Medulla oblongata (tissue), 1 donor: ENCODE data around the gene RELCH.
"Not testable (repeated sequence)": the region's sequence is repeated elsewhere in the genome, so short reads cannot be mapped to it uniquely, and the experiment has no call there.

Experiments
- DNase-seq: peaks from one replicate; pipeline ENCODE4 v3.0.0-alpha.2; 2015; ENCODE audit errors: extremely low spot score

Gene RELCH, protein sequence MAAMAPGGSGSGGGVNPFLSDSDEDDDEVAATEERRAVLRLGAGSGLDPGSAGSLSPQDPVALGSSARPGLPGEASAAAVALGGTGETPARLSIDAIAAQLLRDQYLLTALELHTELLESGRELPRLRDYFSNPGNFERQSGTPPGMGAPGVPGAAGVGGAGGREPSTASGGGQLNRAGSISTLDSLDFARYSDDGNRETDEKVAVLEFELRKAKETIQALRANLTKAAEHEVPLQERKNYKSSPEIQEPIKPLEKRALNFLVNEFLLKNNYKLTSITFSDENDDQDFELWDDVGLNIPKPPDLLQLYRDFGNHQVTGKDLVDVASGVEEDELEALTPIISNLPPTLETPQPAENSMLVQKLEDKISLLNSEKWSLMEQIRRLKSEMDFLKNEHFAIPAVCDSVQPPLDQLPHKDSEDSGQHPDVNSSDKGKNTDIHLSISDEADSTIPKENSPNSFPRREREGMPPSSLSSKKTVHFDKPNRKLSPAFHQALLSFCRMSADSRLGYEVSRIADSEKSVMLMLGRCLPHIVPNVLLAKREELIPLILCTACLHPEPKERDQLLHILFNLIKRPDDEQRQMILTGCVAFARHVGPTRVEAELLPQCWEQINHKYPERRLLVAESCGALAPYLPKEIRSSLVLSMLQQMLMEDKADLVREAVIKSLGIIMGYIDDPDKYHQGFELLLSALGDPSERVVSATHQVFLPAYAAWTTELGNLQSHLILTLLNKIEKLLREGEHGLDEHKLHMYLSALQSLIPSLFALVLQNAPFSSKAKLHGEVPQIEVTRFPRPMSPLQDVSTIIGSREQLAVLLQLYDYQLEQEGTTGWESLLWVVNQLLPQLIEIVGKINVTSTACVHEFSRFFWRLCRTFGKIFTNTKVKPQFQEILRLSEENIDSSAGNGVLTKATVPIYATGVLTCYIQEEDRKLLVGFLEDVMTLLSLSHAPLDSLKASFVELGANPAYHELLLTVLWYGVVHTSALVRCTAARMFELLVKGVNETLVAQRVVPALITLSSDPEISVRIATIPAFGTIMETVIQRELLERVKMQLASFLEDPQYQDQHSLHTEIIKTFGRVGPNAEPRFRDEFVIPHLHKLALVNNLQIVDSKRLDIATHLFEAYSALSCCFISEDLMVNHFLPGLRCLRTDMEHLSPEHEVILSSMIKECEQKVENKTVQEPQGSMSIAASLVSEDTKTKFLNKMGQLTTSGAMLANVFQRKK

DNA sequence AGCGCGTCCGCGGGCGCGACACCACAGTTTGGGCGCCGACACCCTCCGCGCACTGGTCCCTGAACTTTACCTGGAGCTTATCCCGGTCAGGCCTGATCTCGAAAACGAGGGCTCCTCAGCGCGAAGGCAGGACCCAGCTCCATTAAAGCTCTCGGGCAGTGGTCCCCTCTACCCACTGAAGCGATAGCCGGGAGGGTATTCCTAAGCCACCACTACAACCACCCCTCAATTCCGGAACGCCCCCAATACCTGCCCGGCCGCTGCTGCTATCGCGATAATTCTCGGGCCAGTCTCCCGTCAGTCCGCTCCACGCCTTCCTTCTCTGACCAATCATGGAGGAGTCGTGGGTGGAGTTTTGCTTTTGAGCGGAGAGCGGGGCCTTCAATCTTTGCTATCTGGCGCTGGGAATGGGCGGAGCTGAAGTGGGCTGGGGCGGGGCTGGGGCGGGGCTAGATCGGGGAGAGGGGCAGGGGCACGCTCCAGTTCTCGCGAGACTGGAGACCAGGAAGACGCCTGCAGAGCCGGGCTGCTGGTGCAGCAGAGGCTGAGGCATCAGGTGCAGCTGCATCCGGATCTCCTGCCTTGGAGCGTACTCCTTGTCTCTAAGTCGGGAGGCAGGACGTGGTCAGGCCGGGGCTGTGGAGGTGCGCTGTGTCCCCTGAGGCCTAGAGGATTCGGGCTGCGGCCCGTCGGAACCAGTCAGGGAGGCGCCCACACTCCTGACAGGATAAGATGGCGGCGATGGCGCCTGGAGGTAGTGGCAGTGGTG, at the start of gene RELCH, which contains the start of gene PIGN:
Gene RELCH, plus strand, starts transcription at position 482 of the 769 bp plus-strand sequence. Its CDS starts 251 bp downstream, at position 733.
Gene PIGN, minus strand, starts transcription at position 283 of the 769 bp plus-strand sequence. CDS start 25,703 bp downstream, outside the sequence.
- DNase-seq: peak; percentile 100

DNA sequence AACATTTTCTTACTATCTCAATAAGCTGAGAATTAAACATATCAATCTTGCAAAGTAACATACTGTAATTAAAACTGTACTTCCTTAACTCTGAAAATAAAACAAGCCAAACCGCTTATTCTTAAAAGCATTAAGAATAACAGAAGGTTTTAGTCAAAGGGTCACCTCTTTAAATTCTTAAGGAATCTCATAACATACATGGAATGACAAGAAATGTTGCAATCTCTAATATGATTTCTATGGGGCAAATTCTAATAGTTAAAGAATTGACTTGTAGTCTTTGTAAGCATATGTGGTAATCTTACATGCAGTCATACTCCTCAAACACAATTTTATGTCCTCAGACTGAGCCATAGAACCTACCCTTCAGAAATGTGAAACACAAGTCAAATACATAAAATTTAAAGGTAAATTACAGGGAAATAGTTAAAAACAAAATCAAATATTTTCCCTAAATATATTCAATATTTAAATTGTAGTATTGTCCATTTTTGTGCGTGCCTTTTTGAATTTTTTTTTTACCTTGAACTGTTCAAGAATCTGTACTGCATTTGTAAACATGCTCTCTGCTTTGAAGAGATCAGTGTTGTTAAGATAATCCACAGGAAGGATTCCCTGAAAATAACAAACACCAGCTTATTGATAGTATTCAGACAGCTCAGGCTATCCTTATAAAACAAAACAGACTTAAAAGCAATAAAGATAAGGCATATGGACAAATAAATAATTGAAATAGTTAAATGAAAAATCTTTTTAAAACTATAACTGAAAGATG, 48.4 kb upstream of the RELCH start:
- DNase-seq: no peak

DNA sequence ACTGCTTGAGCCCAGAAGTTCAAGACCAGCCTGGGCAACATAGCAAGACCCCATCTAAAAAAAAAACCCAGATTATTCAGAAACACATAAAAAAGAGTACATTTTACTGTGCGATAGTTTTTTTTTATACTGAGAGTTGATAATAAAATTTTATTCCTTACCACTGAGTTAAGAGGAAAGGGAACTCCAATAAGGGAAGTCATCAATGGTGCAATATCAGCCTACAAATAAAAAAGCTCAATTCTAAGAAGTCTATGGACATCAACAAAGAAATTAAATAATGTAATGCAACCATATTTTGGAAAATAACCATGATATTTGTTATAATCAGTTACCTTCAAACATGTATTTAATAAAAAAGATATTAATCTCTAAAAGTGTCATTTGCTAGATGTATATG, 46.8 kb upstream of the RELCH start:
- DNase-seq: no peak

DNA sequence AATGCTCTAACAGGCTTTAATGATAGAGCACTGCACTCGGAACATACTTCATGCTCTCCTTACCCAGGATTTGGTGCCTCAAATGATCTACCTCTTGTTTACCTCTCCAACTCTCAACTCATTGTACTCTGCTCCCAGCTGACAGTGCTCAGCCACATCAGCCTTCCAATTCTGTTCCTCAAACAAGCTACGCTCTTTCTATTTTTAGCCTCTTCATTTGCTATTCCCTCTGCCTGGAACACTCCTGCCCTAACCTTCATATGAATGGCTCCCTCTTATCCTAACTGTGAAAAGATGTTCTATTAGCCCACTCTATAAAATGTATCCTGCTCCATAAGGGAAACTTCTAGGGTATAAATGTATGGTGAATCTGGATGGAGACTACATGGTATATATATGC, 42.7 kb upstream of the RELCH start:
- DNase-seq: no peak

DNA sequence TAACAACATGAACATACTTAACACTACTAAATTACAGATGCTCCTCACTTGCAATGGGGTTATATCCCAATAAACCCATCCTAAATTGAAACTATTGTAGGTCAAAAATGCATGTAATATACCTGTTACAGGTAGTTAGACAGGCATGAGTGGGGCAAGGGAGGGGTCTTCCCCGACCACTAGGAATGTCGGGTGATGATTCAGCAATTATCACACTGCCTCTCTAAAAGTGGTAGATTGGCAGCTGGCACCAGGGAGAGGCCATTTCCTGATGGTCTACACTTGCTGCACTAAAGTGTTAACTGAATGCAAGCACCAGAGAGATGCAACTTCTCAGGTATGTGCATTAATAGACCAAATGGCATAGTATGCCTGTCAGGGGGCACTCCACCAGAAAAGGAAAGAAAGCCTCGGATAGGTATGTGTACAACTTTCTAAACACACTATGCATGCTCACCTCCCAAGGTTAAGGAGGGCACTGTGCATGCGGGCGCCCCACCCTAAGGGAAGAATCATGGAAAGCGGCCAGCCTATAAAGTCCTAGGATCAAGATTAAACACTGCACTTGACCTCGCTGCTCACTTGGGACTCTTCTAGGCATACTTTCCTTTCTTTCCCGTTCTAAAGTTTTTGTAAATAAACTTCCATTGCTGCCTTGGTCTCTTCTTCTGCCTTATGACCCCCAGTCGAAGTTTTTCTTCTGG, 35.8 kb upstream of the RELCH start:
- DNase-seq: no peak

DNA sequence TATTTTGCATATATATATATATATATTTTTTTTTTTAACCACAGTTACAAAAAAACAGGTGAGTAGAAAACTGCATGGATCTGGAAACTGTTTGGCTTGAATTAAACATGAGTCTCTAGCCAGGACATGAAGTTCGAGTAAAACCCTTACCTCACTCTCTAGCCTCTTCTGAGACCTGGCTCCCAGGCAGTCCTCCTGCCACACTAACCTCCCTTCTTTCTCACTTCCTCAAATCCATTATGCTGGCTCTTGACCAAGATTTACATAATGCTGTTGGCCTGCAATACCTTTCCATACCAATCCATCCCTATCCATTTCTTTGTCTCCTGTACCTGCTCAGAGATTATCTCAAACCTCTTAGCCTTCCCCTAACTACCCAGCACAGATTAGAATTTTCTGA, 34.2 kb upstream of the RELCH start:
- DNase-seq: no peak

DNA sequence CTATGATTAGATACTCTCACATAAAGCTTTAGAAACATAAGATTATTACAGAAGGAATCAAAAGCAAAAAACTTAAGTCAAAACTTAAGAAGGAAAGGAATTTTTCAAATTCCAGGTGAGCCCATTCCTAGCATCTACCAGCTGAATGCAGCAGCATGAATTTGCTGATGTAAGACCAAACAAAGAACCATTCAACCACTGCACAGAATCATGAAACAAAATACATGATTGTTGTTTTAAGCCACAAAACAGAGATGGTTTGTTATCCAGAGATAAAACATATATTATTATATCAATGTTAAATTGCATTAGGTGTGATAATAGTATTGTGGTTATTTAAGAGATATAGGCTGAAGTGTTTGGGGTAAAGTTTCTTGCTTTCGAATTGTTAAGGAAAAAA, 29.2 kb upstream of the RELCH start:
- DNase-seq: peak; percentile 51

DNA sequence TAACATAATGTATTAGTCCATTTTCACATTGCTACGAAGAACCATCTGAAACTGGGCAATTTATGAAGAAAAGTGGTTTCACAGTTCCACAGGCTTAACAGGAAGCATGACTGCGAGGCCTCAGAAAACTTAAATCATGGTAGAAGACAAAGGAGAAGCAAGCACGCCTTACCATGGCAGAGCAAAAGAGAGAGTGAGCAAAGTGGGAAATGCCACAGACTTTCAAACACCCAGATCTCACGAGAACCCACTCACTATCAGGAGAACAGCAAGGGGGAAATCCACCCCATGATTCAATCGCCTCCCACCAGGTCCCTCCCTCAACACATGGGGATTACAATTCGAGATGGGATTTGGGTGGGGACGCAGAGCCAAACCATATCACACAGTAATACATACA, 22.7 kb upstream of the RELCH start:
- no peak for DNase-seq

DNA sequence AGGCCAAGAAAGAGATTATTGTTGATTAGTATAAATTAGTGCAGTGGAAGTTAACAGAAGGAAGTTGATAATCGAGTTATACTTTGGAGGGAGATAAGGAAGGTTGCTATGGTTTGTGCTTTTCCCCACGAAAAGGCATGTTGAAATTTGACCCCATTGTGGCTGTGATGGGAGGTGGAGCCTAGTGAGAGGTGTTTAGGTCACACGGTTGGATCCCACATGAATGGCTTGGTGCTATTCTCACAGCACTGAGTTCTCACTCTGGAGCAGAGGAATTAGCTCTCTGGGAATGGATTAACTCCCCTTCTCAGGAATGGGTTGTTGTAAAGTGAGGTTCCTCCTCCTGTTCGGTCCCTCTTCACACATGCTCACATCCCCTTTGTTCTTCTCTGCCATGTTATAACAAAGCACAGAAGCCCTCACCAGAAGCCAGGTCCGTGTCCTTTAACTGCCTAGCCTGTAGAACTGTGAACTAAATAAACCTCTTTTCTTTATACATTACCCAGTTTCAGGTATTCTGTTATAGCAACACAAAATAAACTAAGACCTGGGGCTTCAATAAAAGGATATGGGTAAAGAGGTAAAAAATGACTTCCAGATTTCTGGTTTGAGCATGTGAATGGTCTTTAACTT, 22.1 kb upstream of the RELCH start:
- no peak for DNase-seq

DNA sequence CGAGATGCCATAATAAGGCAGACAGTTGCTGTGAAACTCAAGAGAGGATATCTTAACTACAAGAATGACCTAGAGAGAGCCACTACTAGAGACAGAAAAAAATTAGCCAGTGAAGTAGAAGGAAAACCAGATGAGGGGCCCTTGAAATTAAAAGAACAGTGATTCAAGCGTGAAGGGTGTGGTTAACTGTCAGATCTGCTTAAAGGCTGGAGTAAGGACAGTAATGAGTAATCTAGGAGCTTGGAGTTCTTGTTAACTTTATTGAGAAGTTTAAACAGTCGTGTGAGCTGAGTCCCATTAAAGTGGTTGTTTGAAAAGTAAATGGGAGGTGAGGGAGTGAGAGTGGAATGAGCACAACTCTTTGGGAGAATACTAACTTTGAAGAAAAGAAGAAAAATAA, 21.5 kb upstream of the RELCH start:
- no peak for DNase-seq

DNA sequence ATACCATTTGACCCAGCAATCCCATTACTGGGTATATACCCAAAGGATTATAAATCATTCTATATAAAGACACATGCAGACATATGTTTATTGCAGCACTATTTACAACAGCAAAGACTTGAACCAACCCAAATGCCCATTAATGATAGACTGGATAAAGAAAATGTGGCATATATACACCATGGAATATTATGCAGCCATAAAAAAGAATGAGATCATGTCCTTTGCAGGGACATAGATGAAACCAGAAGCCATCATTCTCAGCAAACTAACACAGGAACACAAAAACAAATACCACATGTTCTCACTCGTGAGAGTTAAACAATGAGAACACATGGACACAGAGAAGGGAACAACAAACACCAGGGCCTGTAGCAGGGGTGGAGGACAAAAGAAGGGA, 20.5 kb upstream of the RELCH start:
- not testable (repeated sequence) for DNase-seq

DNA sequence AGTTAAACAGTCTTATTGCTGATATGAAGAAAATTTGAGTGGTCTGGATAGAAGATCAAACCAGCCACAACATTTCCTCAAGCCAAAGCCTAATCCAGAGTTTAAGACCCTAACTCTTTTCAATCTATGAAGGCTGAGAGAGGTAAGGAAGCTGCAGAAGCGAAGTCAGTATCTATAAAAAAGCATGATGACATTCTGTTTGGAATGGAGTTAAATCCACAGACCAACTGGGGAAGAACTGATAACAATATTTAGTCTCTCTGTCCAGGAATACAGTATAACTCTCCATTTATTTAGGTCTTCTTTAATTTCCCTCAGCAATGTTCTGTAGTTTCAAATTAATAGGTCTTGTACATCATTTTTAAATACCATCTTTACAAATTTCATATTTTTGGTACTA, 16.2 kb upstream of the RELCH start:
- no peak for DNase-seq

DNA sequence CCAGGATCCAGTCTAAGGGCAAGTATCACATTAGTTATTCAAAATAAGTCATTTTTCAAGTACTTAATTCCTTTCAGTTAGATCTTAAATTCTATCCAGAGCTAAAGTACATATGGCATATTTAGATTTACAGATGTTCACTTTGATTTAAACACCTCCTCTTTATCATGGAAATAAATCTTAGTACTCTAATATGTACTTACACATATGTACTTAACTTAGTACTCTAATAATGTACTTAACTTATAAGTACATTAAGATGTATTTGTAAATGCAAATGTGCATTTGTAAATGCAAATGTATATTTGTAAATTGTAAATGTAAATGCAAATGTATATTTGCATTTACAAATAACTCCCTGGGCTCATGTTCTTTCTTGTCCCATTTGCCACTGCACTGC, 14.8 kb upstream of the RELCH start:
- DNase-seq: no peak

DNA sequence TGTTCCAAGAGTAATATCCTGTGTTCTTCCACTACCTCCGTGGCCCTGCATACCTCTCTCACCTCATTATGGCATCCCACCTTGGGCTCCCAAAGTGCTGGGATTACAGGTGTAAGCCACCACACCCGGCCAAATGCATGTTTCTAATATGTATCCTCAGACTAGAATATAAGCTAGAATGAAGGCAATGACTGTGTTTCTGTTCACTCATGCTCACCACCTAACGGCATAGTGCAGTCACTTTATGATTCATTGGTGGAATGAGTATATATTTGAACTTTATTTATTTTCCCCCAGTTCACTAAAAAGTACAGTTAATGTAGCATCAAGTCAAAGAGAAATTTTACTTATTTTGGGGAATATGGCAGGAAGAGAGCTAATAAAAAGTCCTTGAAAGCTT, 11.5 kb upstream of the RELCH start:
- no peak for DNase-seq

DNA sequence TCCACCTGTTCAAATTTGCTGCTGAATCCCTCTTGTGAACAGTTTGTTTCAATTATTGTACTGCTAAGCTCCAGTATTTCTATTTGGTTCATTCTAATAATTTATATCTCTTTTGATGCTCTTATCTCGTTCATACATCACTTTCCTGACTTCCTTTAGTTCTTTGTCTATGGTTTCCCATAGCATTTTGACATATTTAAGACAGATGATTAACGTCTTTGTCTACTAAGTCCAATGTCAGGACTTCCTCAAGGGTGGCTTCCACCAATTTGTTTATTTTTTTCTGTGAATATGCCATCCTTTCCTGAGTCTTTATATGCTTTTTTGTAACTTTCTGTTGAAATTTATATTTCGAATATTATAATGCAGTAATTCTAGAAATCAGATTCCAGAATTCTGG, 9.8 kb upstream of the RELCH start:
- DNase-seq: no peak

DNA sequence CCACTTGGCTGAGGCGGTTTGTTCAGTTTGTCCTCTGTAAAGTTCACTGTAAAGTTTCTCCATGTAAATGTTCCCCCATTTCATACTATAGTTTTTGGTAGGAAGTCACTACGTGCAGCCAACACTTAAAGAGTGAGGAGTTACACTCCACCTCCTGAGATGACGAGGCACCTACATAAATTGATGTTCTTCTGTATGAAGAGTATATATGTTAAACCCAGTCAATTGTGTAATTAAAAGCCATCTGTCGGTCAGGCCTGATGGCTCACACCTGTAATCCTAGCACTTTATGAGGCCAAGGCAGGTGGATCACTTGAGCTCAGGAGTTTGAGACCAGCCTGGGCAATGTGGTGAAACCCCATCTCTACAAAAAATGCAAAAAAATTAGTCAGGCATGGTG, 7.8 kb upstream of the RELCH start:
- DNase-seq: no peak

DNA sequence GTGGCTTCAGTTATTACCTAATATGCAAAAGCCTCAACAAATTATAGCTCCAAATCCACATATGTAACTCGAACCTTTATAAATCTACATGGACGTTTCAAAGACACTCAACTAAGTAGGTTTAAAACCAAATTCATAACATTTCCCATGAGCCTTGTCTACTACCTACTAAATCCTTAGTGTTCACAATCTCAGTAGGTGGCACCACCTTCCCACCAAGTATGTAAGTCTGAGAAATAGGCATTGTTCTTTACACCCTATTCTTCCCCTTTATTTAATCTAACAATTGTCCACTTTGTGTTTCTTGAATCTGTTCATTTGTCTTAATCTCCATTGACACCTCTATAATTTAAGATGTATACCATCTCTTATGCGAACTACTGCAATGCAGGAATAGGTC, 4.8 kb upstream of the RELCH start:
- DNase-seq: no peak

DNA sequence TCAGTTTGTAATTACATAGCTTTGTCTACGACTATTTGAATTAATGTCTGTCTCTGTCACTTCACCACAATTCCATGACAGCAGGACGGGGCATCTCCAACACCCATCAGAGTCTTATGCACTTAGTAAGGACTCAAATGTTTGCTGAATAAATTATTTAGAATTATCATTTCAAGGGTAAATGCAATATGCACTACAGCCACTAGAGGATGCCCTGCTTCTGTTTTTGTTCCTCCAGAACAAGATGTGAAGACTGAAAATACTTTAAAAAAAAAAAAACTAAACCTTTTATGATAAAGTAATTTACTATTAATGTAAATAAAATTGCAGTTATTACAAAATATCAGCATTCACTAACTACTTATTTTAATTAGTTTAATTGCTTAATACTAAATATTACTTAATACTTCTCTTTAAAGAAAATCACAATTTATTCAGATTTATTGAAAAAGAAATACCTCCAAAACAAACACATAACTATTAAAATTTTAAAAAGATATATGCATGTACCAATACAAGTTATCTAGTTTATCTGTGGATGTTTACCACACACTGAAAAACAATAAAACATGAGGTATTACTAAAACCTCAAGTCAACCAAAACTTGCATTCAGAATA, 3.4 kb upstream of the RELCH start:
- peak; percentile 76 for DNase-seq

DNA sequence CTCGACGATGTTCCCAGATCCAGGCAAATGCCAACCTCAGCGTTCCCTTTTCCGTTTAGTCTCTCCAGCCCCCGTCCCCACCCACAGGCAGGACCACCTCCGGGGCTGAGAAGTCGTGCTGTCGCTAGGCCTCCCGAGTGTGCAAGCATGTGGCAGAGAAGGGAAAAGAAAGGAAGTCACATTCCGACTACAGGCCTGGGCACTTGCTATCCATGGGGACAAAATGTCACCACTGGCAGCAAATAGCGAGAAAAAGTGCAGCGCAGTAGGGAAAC, 619 bp upstream of the RELCH start:
- peak; percentile 54 for DNase-seq
